Stimulated activated CD4-positive, alpha-beta T cell treated with anti-CD3 and anti-CD28 coated beads, TNF-alpha, amount 100 ng/mL, for 24 hours (primary cell): ENCODE results near the gene FKTN.
A peak's percentile ranks its signal among the peaks of the same experiment; 100 is the strongest.
"Not testable (repeated sequence)": the region's sequence is repeated elsewhere in the genome, so short reads cannot be mapped to it uniquely, and the experiment has no call there.

Experiments
- DNase-seq, 3 experiments: peaks; one replicate each; pipeline ENCODE4 v3.0.0-alpha.2; 2020; ENCODE audit warnings: low read depth in 3 of 3

The FKTN gene

GRCh38 chr9:105557804-105558610, at the start of gene FKTN:
FKTN (plus strand) TSS chr9:105558131; CDS start chr9:105575033, 16,902 bp downstream.
- DNase-seq = peak; percentile 58 to 84 (median 71)

DNA sequence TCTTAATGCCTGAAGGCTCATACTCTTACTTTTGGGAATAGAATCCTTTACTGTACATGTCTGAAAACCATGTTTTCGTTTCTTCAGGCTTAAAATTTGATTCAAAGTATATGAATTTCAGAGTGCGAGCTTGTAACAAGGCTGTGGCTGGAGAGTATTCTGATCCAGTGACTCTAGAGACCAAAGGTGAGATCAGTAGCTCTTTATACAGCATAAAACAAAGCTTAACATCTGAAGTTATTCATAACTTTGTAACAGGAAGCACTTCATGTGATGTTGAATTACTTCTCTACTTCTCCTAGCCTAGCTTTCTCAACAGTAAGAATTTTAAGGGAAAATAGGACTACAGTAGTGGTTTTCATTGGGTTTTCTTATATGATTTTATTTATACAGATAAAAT, 49.4 kb upstream of the FKTN start:
- DNase-seq = no peak

DNA sequence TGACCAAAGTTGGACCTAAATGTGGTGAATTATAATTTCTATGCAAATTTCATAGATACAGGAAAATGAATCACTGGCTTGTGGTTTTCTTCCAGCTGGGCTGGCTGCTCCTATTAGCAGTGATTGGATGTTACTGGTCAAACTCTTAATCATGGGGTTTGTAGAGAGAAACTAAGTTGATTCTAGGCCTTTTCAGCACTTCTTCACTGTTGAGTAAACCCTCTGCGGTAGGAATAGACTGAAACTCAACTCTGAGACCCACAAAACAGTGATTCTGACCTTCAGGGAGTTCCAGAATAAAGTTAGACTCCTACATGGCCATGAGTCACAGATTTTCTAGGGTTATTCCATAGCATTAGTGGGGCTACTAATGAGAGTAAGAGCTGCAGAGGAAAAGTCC, 47.9 kb upstream of the FKTN start:
- no peak for DNase-seq

- no peak for DNase-seq
Measured at GRCh38 chr9:105511446-105511845, 46.5 kb upstream of the FKTN start.

GRCh38 chr9:105515811-105516413, 42.0 kb upstream of the FKTN start:
- DNase-seq = no peak

- peak in 1 of 3 experiments; percentile 22 for DNase-seq
Measured at GRCh38 chr9:105519710-105520369, 38.1 kb upstream of the FKTN start.

DNA sequence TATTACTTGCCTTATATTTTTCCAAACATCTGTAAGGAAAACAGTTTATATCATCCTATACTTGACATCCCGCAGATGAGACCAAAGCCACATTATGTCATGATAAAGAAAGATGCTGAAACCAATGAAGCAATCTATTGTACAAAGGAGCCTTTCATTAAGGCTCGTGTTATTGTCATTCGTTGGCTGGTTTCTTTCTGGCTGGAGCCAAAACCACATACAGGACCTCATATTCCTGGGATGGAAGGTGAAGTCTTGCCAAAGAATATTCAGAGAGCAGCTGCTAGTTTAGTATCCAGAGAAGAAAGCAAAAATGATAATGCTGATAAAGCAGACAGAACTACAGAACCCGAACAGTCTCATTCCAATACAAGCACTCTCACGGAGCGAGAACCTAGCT, 36.9 kb upstream of the FKTN start:
- DNase-seq = not testable (repeated sequence)

- not testable (repeated sequence) for DNase-seq
Measured at GRCh38 chr9:105522618-105523385, 35.1 kb upstream of the FKTN start.

- no peak for DNase-seq
Measured at GRCh38 chr9:105531530-105531929, 26.4 kb upstream of the FKTN start.

- DNase-seq = no peak
Measured at GRCh38 chr9:105535920-105536668, 21.8 kb upstream of the FKTN start.

DNA sequence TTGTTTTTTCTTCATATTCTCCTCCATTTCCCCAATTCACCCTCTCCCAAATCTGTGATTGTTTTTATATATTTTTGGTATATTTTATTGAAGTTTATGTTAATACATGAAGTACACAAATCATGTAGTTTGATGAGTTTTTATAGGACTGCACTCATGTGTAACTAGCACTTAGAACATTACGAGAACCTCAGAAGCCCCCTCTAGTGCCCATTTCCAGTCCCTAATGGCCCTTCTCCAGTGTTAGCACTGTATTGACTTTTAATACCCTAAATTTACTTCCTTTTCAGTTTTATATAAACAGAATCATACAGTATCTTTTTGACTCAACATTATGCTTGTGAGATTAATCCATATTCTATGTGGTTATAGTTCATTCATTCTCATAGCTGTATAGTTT, 18.5 kb upstream of the FKTN start:
- DNase-seq = no peak

DNA sequence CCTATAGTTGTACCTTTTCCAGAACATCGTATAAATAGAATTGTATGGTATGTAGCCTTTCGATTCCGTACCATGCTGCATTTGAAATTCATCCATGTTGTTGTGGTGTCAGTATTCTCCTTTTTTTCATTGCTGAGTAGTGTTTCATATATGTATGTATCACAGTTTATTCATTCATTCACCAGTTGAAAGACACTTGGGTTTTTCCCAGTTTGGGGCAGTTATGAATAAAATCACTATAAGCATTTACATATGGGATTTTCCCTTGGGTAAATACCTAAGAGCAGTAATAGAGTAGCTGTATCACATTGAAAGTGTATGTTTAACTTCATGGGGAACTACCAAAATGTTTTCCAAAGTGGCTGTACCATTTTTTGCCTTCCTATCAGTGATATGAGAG, 16.1 kb upstream of the FKTN start:
- DNase-seq = no peak

- DNase-seq = no peak
Measured at GRCh38 chr9:105554042-105554441, 3.9 kb upstream of the FKTN start.

DNA sequence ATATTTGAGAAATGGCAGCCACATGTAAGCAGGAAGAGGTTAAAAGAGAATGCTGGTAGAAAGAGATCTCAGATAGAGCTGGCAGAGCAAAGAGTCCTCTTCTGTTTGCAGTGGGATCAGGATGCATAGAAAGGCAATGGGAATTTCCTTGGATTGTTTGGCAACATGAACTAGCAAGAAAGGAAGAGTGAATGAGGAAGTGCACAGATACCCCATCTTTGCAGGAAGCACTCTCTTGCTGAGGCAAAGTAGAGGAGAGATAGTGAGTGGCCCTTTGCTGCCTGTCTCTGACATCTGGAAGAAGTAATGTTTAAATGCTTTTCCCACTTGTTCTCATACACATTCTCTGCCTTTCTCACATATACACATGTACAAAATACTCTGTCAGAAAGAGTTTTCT, 14.5 kb downstream of the FKTN start:
- no peak for DNase-seq

DNA sequence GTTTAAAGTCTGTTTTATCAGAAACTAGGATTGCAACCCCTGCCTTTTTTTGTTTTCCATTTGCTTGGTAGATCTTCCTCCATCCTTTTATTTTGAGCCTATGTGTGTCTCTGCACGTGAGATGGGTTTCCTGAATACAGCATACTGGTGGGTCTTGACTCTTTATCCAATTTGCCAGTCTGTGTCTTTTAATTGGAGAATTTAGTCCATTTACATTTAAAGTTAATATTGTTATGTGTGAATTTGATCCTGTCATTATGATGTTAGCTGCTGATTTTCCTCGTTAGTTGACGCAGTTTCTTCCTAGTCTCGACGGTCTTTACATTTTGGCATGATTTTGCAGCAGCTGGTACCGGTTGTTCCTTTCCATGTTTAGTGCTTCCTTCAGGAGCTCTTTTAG, 22.0 kb downstream of the FKTN start:
- DNase-seq = not testable (repeated sequence)

DNA sequence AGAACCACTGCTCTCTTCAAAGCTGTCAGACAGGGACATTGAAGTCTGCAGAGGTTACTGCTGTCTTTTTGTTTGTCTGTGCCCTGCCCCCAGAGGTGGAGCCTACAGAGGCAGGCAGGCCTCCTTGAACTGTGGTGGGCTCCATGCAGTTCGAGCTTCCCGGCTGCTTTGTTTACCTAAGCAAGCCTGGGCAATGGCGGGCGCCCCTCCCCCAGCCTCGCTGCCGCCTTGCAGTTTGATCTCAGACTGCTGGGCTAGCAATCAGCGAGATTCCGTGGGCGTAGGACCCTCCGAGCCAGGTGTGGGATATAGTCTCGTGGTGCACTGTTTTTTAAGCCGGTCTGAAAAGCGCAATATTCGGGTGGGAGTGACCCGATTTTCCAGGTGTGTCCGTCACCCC, 23.6 kb downstream of the FKTN start:
- DNase-seq = not testable (repeated sequence)

- DNase-seq = no peak
Measured at GRCh38 chr9:105593145-105593544, 35.2 kb downstream of the FKTN start.

DNA sequence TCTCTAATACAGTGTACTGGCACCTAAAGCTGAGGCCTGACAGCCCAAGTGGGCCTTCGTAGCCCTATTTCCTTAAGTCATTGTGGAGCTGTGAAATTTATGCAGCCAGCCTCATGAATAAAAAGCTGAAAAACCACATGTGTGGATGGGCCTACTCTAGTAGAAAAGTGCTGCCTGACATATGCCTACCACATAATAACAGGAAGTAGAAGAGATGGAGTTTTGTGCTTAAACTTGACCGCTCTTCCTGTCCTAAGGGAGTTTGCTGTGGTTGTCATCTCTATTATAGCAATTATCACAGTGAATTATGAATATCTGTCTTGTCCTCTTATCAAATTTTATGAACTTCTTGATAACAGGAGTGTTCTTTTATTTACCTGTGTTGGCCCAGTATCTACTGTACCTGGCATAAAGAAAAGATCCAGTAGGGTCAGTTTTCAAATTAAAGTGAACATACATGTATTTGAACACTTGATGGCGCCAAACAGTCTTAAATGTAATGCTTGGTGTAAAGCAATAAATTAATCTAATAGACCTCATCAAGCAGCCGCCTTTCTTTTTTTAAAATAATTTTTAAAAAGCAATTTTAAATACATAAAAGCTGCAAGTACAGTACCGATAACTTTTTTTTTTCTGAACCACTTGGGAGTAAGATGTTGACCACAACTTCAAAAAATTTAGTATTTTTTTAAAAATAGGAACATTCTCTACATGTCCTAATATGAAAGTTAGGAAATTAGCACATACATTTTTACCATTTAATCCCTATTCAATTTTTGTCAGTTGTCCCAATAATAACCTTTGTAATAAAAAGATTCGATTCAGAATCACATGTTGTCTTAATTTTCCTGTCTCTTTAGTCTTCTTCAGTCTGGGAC, 51.0 kb downstream of the FKTN start:
- DNase-seq = no peak

DNA sequence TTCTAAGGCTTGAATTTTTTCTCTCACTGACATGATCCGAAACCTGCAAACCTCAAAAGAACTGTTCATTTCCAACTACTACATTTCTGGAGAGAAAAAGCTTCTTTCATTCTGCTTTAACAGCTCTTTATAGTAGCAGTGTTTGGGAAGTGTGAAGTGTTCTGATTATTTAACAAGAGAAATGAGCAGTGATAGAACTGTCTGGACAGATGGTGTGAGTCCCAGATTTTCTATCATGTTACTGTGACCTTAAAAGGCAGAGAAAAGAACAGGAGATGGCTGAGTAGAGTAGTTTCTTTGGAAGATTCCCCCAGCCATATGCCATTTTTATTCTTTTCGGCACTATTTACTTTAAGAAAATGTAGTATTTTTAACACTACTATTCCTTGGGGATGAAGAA, 63.1 kb downstream of the FKTN start:
- DNase-seq = no peak

DNA sequence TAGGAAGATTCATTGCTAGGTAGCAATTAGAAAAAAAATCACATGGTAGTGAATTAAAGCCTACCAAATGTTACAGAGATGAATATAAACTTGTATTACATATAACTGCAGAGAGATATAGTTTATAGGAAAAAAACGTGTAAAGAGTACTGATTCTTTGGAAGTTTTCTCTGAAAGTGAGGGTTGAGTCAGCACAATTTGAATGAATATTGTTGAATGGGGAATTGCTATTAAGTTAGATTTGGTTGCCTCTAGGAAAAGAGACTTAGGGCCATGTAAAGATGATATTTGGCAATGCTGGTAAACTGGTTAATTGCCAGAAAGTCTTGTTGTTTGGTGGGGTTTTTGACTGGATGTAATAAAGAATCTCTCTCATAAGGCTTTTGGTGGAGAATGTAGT, 67.2 kb downstream of the FKTN start:
- no peak for DNase-seq
